Right atrium auricular region (tissue), 2 donors: ENCODE data around the gene GLT1D1. TPM values are rescaled to one million over a fixed set of nuclear protein-coding genes. Genes with fewer than 3 reads are reported as not detected.

Experiments used
- DNase-seq: peaks from one replicate; pipeline ENCODE4 v3.0.0-alpha.2; 2019; ENCODE audit warnings: low spot score
- H3K27ac ChIP-seq, 2 donors: fragments of 200-600 bp; sonication (generic); 1 replicate in 1 of 2; 2 replicates in 1 of 2; pipeline ENCODE4 v1.5.1; 2016 to 2019
- H3K27me3 ChIP-seq, 2 donors: fragments of 200-600 bp; sonication (generic); one replicate each; pipeline versions ENCODE4 v1.5.1 to v1.6.0; 2017 to 2019
- H3K36me3 ChIP-seq: fragments of 200-600 bp; sonication (generic); one replicate; pipeline ENCODE4 v1.5.1; 2016
- H3K4me1 ChIP-seq, 2 donors: fragments of 200-600 bp; sonication (generic); one replicate each; pipeline versions ENCODE4 v1.5.1 to v1.6.0; 2017 to 2019
- H3K4me3 ChIP-seq, 2 donors: fragments of 200-600 bp; sonication (generic); 1 replicate in 1 of 2; 2 replicates in 1 of 2; pipeline ENCODE4 v1.5.1; 2017 to 2019; ENCODE audit warnings: mild to moderate bottlenecking in 1 of 2, moderate library complexity in 1 of 2
- H3K9me3 ChIP-seq, 2 donors: fragments of 200-600 bp; sonication (generic); one replicate each; pipeline ENCODE4 v1.5.1; 2019
- total RNA-seq, 2 donors: library from RNA; depleted of rRNA; stranded (reverse); fragments of >200 nt; gene quantifications; one replicate each; pipeline ENCODE4 v1.1.0, GENCODE V29; 2016
- TF ChIP-seq, protein P1 (sequence below), 2 donors: fragments of 200-600 bp; sonication (generic); IDR thresholded peaks; one replicate each; pipeline ENCODE4 v1.5.1; 2019; ENCODE audit warnings: antibody characterized with exemption in 2 of 2

Gene GLT1D1
- total RNA-seq, 2 donors from 2014 or later: 0.20 TPM; not detected in 1

DNA sequence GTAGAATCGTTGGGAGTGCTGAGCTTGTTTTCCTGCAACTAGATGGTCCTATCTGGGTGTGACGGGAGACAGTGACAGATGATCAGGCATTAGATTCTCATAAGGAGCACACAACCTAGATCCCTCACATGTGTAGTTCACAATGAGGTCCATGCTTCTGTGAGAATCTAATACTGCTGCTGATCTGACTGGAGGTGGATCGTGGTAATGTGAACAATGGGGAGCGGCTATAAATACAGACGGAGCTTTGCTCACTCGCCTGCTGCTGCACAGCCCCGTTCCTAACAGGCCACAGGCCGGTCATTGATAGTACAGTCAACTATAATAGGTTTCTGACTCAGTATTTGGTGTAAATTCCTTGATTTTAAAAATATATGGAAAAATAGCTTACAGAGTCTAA lies 138.8 kb downstream of the GLT1D1 start:
- Histone ChIP-seq H3K27me3 (no peaks in the 10 kb centered on the region), H3K27ac (no peak overlapping the region), H3K36me3 (no peaks in the 10 kb centered on the region), H3K4me3 (no peak overlapping the region), H3K9me3 (peaks cover 0 to 7% of the 10 kb centered on the region in 2 donors), H3K4me1 (no peaks in the 10 kb centered on the region)
- TF ChIP-seq, protein P1, sequence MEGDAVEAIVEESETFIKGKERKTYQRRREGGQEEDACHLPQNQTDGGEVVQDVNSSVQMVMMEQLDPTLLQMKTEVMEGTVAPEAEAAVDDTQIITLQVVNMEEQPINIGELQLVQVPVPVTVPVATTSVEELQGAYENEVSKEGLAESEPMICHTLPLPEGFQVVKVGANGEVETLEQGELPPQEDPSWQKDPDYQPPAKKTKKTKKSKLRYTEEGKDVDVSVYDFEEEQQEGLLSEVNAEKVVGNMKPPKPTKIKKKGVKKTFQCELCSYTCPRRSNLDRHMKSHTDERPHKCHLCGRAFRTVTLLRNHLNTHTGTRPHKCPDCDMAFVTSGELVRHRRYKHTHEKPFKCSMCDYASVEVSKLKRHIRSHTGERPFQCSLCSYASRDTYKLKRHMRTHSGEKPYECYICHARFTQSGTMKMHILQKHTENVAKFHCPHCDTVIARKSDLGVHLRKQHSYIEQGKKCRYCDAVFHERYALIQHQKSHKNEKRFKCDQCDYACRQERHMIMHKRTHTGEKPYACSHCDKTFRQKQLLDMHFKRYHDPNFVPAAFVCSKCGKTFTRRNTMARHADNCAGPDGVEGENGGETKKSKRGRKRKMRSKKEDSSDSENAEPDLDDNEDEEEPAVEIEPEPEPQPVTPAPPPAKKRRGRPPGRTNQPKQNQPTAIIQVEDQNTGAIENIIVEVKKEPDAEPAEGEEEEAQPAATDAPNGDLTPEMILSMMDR (IDR thresholded peaks at IDR 0.05): no peak
- DNase-seq: no peak

DNA sequence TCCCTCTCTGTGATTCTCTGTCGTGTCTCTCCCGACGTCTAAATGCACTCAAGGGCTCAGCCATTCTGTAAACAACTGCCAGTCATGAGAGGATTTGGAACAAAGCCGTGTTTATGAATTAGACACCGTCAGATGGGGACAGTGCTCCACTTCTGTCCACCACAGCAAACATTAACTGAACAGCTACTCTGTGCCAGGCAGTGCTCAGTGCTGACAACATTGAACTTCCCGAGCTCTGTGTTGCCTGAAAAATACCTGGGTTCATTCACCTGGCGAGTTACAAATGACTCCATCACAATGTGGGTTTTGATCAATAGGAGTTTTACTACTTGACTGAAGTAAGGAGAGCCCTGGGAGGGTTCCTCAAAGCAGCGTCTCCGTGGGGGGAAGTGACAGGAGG lies 139.3 kb downstream of the GLT1D1 start:
- H3K4me1 ChIP-seq: no peaks in the 10 kb centered on the region
- H3K27ac ChIP-seq: no peak overlapping the region
- H3K27me3 ChIP-seq: no peaks in the 10 kb centered on the region
- no peak overlapping the region for H3K4me3 ChIP-seq
- peaks cover 0 to 7% of the 10 kb centered on the region in 2 donors for H3K9me3 ChIP-seq
- no peak for DNase-seq
- no peaks in the 10 kb centered on the region for H3K36me3 ChIP-seq
- TF ChIP-seq, protein P1 (IDR thresholded peaks at IDR 0.05): no peak

DNA sequence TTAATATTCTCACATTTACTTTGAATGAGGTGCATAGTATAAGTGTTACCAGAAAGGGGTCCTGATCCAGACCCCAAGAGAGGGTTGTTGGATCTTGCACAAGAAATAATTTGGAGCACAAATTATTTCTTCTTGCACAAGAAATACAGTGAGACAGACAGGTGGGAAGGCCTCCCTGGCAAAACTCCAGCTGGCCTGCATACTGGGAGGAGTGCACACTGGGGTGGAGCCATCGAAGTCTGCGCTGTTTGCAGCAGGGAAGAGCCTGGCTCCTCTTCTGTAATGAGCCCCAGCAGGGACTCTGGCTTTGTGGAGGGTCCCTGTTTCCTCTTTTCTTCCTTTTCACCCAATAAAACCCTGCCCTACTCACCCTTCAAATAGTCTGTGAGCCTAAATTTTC lies 141.6 kb downstream of the GLT1D1 start:
- no peaks in the 10 kb centered on the region for H3K27me3 ChIP-seq
- no peaks in the 10 kb centered on the region for H3K9me3 ChIP-seq
- H3K36me3 ChIP-seq: no peaks in the 10 kb centered on the region
- DNase-seq: no peak
- TF ChIP-seq, protein P1 (IDR thresholded peaks at IDR 0.05): no peak
- no peak overlapping the region for H3K27ac ChIP-seq
- H3K4me3 ChIP-seq: no peak overlapping the region
- H3K4me1 ChIP-seq: no peaks in the 10 kb centered on the region

DNA sequence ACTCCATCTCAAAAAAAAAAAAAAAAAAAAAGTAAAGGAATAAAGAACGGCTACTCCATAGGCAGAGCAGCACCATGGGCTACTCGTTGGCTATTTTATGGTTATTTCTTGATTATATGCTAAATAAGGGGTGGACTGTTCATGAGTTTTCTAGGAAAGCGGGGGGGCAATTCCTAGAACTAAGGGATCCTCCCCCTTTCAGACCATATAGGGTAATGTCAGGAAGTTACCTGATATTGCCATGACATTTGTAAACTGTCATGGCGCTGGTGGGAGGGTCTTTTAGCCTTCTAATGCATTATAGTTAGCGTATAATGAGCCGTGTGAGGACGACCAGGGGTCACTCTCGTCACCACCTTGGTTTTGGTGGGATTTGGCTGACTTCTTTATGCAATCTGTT lies 142.3 kb downstream of the GLT1D1 start:
- no peaks in the 10 kb centered on the region for H3K9me3 ChIP-seq

DNA sequence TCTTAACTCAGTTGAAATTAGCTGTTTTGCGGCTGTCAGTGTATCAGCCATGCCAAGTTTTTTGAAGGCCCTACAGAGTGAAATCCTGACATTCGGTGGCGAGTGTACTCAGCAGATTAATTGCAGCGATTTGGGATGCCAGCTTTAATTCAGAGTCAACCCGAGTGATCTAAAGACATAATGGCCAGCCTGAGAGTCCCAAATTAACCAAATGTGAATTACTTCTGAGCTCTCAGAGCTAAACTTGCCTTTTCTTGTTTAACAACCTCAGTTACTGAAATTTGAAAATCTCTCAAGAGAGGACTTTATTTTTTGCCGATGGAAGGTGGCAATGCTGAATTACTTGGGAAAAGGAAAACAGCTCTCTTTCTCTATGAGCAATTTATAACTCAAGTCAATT lies 148.5 kb downstream of the GLT1D1 start:
- Histone ChIP-seq H3K27ac (no peak overlapping the region), H3K4me3 (no peak overlapping the region), H3K9me3 (no peaks in the 10 kb centered on the region), H3K36me3 (no peaks in the 10 kb centered on the region), H3K4me1 (no peaks in the 10 kb centered on the region), H3K27me3 (no peaks in the 10 kb centered on the region)
- TF ChIP-seq, protein P1 (IDR thresholded peaks at IDR 0.05): no peak
- no peak for DNase-seq

More for the DNA sequence above, 142.3 kb downstream of the GLT1D1 start:
- DNase-seq: no peak
- no peaks in the 10 kb centered on the region for H3K4me1 ChIP-seq
- H3K36me3 ChIP-seq: no peaks in the 10 kb centered on the region
- no peaks in the 10 kb centered on the region for H3K27me3 ChIP-seq
- no peak overlapping the region for H3K27ac ChIP-seq
- no peak overlapping the region for H3K4me3 ChIP-seq
- TF ChIP-seq, protein P1 (IDR thresholded peaks at IDR 0.05): no peak

DNA sequence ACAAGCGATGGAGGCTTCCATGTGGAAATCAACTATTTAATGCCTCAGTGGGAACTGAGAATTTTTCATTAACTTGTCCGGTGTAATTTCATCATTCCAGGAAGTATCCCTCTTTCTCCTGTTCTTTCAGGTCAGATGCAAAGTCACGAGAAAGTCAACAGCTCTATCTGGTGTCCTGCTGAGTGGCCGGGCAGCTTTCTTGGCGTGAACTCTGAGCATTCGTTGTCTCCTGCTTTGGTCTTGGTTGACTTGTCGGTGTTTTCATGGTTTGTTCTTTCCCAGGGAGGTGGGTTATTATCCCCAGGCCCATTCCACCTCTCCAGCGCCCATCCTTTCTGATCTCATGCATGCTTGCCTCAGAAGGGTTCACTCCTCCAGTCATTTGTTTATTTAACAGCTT lies 149.1 kb downstream of the GLT1D1 start:
- no peak overlapping the region for H3K4me3 ChIP-seq
- no peaks in the 10 kb centered on the region for H3K9me3 ChIP-seq

More for the DNA sequence above, 149.1 kb downstream of the GLT1D1 start:
- no peaks in the 10 kb centered on the region for H3K4me1 ChIP-seq
- no peak overlapping the region for H3K27ac ChIP-seq
- H3K27me3 ChIP-seq: no peaks in the 10 kb centered on the region
- TF ChIP-seq, protein P1 (IDR thresholded peaks at IDR 0.05): no peak
- DNase-seq: no peak
- H3K36me3 ChIP-seq: no peaks in the 10 kb centered on the region
